ENCODE measurements around the gene ZC3H4. TPM values are rescaled to one million over a fixed set of nuclear protein-coding genes. Genes with fewer than 3 reads are reported as not detected.

ZC3H4 gene
- total RNA-seq, 1 experiment from 2014 or later: 105 TPM

DNA sequence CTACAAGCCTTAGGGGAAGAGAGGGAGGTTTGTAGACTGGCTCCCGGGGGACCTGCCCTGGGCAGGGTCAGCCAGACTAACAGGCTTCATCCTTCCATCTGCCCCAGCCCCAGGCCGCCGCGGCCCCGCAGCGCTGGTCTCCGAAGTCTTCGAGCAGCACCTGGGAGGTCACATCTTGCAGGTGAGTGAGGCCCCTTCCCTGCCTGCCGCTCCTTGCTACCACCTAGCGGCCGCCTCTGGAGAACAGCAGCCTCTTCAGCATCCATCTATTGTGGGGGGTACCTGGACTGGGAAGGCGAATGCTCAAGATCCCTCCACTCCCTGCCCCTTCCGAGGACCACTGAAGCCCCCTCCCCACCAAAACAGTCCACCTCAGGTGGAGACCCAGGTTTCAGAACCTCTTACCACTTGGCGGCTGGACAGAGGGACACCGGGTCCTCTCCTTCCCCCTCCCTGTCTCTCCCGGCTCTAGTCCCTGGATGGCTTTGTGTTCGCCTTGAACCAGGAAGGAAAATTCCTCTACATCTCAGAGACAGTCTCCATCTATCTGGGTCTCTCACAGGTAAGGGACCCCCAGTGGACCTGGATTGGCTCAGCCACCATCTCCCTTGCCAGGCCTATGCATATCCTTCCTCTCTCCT is 81.3 kb downstream of the ZC3H4 start:
- no CpG with 5 or more reads among the region's 17 CpGs for WGBS (ENCODE audit: extremely low coverage, insufficient read length, low lambda C conversion rate)
- no peak overlapping the region for H4K8ac ChIP-seq (replicated peaks; ENCODE audit: insufficient read length, low read depth, low read length)
- H3K18ac ChIP-seq (ENCODE audit: insufficient read length, low read depth, low read length): no peak overlapping the region
- H3K27ac ChIP-seq (ENCODE audit: insufficient read length, low read depth, low read length): no peak overlapping the region
- H3K23ac ChIP-seq (ENCODE audit: insufficient read length, low read depth, low read length): no peak overlapping the region
- H3K36me3 Mint-ChIP-seq (ENCODE audit: insufficient read depth in 1 of 3, low read depth in 3 of 3): peaks cover 0 to 3% (median 0%) of the 10 kb centered on the region in 3 experiments; a peak in 3 of 7 replicates
- H2BK5ac ChIP-seq (ENCODE audit: insufficient read length, low read length): no peak overlapping the region
- peak; percentile 92 for DNase-seq
- no peak overlapping the region for H3T11ph ChIP-seq (ENCODE audit: low read length)
- no peak overlapping the region for H3K4me2 ChIP-seq (ENCODE audit: insufficient read depth, insufficient read length, low read length)
- no peaks in the 10 kb centered on the region for H3K79me1 ChIP-seq (ENCODE audit: insufficient read depth, low read depth, low read length, poor library complexity, severe bottlenecking)
- H3K23me2 ChIP-seq (ENCODE audit: insufficient read length, low read depth, low read length, poor library complexity, severe bottlenecking): peaks cover 14% of the 10 kb centered on the region
- no peak overlapping the region for H2BK20ac ChIP-seq (ENCODE audit: low read depth, low read length, poor library complexity, severe bottlenecking)
- no peak overlapping the region for H2BK15ac ChIP-seq (ENCODE audit: low read depth, low read length)
- H4K5ac ChIP-seq (ENCODE audit: insufficient read length, low read depth, low read length): no peak overlapping the region
- no peak overlapping the region for H2BK12ac ChIP-seq (ENCODE audit: insufficient read length, low read depth, low read length)
- peak overlapping the region in 2 of 3 experiments; percentile 36 to 62; a peak in 1 of 7 replicates for H3K27ac Mint-ChIP-seq
- no peak overlapping the region for H2AK5ac ChIP-seq (ENCODE audit: insufficient read length, low read length)
- no peak overlapping the region for H2AFZ ChIP-seq (ENCODE audit: low read length)
- TF ChIP-seq, protein P1, sequence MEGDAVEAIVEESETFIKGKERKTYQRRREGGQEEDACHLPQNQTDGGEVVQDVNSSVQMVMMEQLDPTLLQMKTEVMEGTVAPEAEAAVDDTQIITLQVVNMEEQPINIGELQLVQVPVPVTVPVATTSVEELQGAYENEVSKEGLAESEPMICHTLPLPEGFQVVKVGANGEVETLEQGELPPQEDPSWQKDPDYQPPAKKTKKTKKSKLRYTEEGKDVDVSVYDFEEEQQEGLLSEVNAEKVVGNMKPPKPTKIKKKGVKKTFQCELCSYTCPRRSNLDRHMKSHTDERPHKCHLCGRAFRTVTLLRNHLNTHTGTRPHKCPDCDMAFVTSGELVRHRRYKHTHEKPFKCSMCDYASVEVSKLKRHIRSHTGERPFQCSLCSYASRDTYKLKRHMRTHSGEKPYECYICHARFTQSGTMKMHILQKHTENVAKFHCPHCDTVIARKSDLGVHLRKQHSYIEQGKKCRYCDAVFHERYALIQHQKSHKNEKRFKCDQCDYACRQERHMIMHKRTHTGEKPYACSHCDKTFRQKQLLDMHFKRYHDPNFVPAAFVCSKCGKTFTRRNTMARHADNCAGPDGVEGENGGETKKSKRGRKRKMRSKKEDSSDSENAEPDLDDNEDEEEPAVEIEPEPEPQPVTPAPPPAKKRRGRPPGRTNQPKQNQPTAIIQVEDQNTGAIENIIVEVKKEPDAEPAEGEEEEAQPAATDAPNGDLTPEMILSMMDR (conservative IDR thresholded peaks at IDR 0.05): peak; percentile 92
- no peak overlapping the region for H3K9ac ChIP-seq (ENCODE audit: extremely low read depth, insufficient read length, low read length)
- no peak overlapping the region for H3K56ac ChIP-seq (ENCODE audit: insufficient read length, low read depth, low read length)
- no peaks in the 10 kb centered on the region; a peak in 1 of 5 replicates for H3K9me3 Mint-ChIP-seq
- H3K9me3 ChIP-seq (ENCODE audit: control insufficient read depth, low read depth, low read length): no peaks in the 10 kb centered on the region
- H3K79me2 ChIP-seq (ENCODE audit: insufficient read depth, low read length): no peaks in the 10 kb centered on the region
- H4K91ac ChIP-seq (ENCODE audit: insufficient read length, low read depth, low read length): no peak overlapping the region
- H3K4me1 Mint-ChIP-seq: peaks cover 27 to 40% of the 10 kb centered on the region in 2 experiments
- H2BK120ac ChIP-seq (ENCODE audit: low read depth, low read length, poor library complexity, severe bottlenecking): no peak overlapping the region
- H3K27me3 ChIP-seq (ENCODE audit: insufficient read depth, low read length): peaks cover 3% of the 10 kb centered on the region; the same call in 1 of the 2 replicates
- no peaks in the 10 kb centered on the region for H4K20me1 ChIP-seq (ENCODE audit: control insufficient read depth, insufficient read depth, insufficient read length)
- no peak overlapping the region for H3K14ac ChIP-seq (ENCODE audit: insufficient read depth, low read length)
- H3K4me3 Mint-ChIP-seq: peak overlapping the region in 1 of 2 experiments; percentile 36; a peak in 1 of 5 replicates
- peaks cover 2% of the 10 kb centered on the region; the same call in 1 of the 2 replicates for H3K4me1 ChIP-seq (ENCODE audit: insufficient read depth, low read length)
- peaks cover 44% of the 10 kb centered on the region for H3K27me3 Mint-ChIP-seq (ENCODE audit: low read depth)
- no peak overlapping the region for H3K4ac ChIP-seq (ENCODE audit: low read depth, low read length)

Measured in H9 (cell line).